HG02870 (cell line): ENCODE measurements around the gene BRSK1.

Experiments
- ATAC-seq: cut with Tn5 transposase; IDR thresholded peaks from one replicate; pipeline ENCODE4 v1.9.1; 2021; ENCODE audit warnings: mild to moderate bottlenecking, moderate library complexity; ENCODE audit not compliant: unreplicated experiment

The BRSK1 gene

GRCh38 chr19:55303477-55303876, 19.7 kb downstream of the BRSK1 start:
- no peak for ATAC-seq

- no peak for ATAC-seq
Measured at GRCh38 chr19:55304279-55304978, 20.6 kb downstream of the BRSK1 start.

GRCh38 chr19:55304980-55305379, 21.2 kb downstream of the BRSK1 start:
- ATAC-seq = no peak

GRCh38 chr19:55305491-55305890, 21.7 kb downstream of the BRSK1 start:
- no peak for ATAC-seq

GRCh38 chr19:55305983-55306562, 22.3 kb downstream of the BRSK1 start:
- ATAC-seq = no peak

- no peak for ATAC-seq
Measured at GRCh38 chr19:55306712-55307111, 22.9 kb downstream of the BRSK1 start.

GRCh38 chr19:55308281-55308680, 24.5 kb downstream of the BRSK1 start:
- no peak for ATAC-seq

GRCh38 chr19:55309448-55309847, 25.7 kb downstream of the BRSK1 start:
- no peak for ATAC-seq

- no peak for ATAC-seq
Measured at GRCh38 chr19:55310498-55310897, 26.7 kb downstream of the BRSK1 start.

- ATAC-seq = no peak
Measured at GRCh38 chr19:55311397-55311796, 27.6 kb downstream of the BRSK1 start.

- no peak for ATAC-seq
Measured at GRCh38 chr19:55311797-55312196, 28.0 kb downstream of the BRSK1 start.

- no peak for ATAC-seq
Measured at GRCh38 chr19:55312621-55313512, 29.1 kb downstream of the BRSK1 start.

GRCh38 chr19:55314396-55314795, 30.6 kb downstream of the BRSK1 start:
- no peak for ATAC-seq

GRCh38 chr19:55315956-55316525, 32.2 kb downstream of the BRSK1 start:
- no peak for ATAC-seq

GRCh38 chr19:55316646-55317045, 32.8 kb downstream of the BRSK1 start:
- no peak for ATAC-seq

GRCh38 chr19:55319785-55320184, 36.0 kb downstream of the BRSK1 start:
- no peak for ATAC-seq

GRCh38 chr19:55320844-55321419, 37.1 kb downstream of the BRSK1 start:
- no peak for ATAC-seq

- ATAC-seq = no peak
Measured at GRCh38 chr19:55321466-55322137, 37.8 kb downstream of the BRSK1 start.

GRCh38 chr19:55322204-55322885, 38.5 kb downstream of the BRSK1 start:
- ATAC-seq = no peak

- no peak for ATAC-seq
Measured at GRCh38 chr19:55324662-55325061, 40.9 kb downstream of the BRSK1 start.
